DLD1 (cell line): ENCODE data around the gene VPS37D.
"Not testable (repeated sequence)": the region's sequence is repeated elsewhere in the genome, so short reads cannot be mapped to it uniquely, and the experiment has no call there.

Experiments
- in situ Hi-C: cut with HindIII; loops from 2 replicates; pipeline ENCODE4 v1.10.0; 2017; ENCODE audit warnings: low sequenced_read_pairs

The VPS37D gene, protein sequence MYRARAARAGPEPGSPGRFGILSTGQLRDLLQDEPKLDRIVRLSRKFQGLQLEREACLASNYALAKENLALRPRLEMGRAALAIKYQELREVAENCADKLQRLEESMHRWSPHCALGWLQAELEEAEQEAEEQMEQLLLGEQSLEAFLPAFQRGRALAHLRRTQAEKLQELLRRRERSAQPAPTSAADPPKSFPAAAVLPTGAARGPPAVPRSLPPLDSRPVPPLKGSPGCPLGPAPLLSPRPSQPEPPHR

DNA sequence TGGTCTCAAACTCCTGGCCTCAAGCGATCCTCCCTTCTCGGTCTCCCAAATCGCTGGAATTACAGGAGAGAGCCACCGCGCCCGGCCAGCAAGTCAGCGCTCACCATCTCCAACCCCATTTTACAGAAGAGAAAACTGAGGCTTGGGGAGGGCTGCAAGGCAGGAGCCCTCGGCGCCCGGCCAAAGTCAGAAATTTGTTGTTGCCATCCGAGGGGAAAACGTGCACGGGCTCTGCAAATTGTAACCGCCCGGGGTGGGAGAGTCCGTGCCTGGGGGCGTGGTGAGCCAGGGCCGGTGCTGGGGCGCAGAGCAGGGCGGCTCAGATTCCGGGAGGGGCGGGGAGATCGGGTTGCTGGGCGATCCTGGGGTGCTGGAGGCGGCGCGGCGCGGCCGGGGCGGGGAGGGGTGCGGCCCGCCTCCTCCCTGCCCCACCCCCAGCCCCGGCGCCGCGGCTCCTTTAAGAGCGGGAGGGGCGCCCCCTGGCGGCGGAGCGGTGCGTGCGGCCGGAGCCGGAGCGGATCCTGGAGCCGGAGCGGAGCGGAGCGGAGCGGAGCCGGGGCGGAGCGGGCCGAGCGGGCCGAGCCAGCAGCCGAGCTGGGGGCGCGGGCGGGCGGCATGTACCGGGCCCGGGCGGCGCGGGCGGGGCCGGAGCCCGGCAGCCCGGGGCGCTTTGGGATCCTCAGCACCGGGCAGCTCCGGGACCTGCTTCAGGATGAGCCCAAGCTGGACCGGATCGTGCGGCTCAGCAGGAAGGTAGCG, at the start of gene VPS37D:
Gene VPS37D (plus strand): TSS at position 488 of the 759 bp plus-strand sequence. CDS start 128 bp downstream, at position 616.
- in situ Hi-C loops, result no loop called here

- in situ Hi-C loops, result no loop called here
Observed at GRCh38 chr7:73618538-73618937, 49.1 kb upstream of the VPS37D start.

DNA sequence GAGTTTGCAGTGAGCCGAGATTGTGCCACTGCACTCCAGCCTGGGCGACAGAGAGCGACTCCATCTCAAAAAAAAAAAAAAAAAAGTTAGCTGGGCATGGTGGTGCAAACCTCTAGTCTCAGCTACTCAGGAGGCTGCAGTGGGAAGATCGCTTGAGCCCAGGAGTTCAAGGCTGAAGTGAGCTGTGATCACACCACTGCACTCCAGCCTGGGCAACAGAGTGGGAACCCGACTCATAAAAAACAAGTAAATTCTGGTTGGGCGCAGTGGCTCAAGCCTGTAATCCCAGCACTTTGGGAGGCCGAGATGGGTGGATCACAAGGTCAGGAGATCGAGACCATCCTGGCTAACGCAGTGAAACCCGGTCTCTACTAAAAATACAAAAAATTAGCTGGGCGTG, 48.2 kb upstream of the VPS37D start:
- in situ Hi-C loops, result not testable (repeated sequence)

GRCh38 chr7:73621168-73622063, 46.2 kb upstream of the VPS37D start:
- in situ Hi-C loops, result no loop called here

- in situ Hi-C loops, result no loop called here
Observed at GRCh38 chr7:73622527-73622908, 45.1 kb upstream of the VPS37D start.

GRCh38 chr7:73622909-73623797, 44.5 kb upstream of the VPS37D start:
- in situ Hi-C loops, result no loop called here

DNA sequence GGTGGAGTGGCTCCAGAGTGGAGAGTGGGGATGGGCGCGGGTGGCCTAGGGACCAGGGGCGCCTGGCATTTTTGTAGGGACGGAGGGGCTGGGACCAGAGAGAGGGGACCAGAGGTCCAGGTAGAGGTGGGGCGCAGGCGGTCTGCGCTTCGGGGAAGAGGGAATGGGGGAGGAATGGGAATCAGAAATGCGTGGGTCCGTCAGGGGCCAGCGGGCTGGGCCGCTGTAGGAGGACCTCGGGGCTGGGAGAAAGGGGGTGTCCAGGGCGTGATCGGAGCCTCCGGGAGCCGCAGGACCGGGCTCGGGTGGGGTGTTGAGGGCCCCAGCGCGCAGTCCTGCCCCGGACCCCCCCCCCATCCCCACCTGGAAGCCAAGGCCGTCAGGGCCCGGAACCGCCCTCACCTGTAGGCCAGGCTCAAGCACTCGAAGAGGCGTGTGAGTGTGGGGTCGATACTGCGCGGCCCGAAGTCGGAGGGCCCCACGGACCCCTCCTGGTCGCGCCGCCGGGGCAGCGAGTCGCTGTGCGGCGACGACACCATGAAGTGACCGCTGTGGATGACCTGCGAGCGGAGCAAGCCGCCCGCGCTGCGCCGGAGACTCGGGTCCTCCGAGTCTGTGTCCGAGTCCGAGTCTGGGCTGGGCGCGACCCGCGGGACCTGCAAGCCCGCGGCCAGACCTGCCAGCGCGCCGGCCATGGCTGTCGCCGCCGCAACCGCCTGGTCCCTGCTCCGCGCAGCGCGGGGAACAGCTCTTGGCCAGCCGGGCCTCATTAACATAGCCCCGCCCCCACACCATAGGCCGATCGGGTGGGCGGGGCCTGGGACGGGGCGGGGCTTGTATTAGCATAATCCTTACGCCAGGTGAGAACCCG, 43.6 kb upstream of the VPS37D start, which contains the start of gene MLXIPL:
Gene MLXIPL (minus strand): TSS at position 725 of the 871 bp plus-strand sequence. CDS start 30 bp downstream, at position 695.
- in situ Hi-C loops, result no loop called here

GRCh38 chr7:73624669-73625001, 43.0 kb upstream of the VPS37D start:
- in situ Hi-C loops, result no loop called here

- in situ Hi-C loops, result no loop called here
Observed at GRCh38 chr7:73625276-73625675, 42.4 kb upstream of the VPS37D start.

DNA sequence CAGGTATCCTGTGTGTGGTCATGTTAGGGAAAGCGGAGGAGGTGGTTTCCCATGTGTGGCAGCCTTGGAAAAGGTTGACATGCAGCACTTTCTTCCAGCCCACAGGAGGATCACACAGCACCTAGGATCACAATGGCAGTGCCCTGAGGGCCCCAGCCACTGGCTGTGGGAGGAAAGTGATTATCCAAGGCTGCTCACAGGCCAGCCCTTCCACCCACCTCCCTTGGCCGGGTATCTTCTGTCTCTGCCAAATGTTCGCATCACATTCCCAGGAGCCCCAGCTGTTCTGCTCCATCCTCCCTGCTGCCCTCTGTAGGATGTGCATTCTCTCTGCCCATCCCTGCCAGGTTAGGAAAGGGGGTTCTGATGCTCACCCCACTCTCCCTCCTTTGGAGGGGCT, 40.8 kb upstream of the VPS37D start:
- in situ Hi-C loops, result no loop called here

GRCh38 chr7:73628504-73628903, 39.1 kb upstream of the VPS37D start:
- in situ Hi-C loops, result no loop called here

DNA sequence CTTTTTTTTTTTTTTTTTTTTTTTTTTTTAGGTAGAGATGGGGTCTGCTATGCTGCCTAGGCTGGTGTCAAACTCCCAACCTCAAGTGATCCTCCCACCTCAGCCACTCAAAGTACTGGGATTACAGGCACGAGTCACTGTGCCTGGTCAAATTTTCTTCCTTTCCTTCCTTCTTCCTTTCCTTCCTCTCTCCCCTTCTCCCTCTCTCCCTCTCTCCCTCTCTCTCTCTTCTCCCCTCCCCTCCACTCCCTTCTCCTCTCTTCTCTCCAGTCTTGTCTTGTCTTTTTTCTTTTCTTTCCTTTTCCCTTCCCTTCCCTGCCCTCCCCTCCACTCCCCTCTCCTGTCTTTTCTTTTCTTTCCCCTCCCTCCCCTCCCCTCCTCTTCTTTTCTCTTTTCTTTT, 36.1 kb upstream of the VPS37D start:
- in situ Hi-C loops, result no loop called here

GRCh38 chr7:73633323-73633722, 34.3 kb upstream of the VPS37D start:
- in situ Hi-C loops, result no loop called here

GRCh38 chr7:73633844-73634243, 33.8 kb upstream of the VPS37D start:
- in situ Hi-C loops, result no loop called here

DNA sequence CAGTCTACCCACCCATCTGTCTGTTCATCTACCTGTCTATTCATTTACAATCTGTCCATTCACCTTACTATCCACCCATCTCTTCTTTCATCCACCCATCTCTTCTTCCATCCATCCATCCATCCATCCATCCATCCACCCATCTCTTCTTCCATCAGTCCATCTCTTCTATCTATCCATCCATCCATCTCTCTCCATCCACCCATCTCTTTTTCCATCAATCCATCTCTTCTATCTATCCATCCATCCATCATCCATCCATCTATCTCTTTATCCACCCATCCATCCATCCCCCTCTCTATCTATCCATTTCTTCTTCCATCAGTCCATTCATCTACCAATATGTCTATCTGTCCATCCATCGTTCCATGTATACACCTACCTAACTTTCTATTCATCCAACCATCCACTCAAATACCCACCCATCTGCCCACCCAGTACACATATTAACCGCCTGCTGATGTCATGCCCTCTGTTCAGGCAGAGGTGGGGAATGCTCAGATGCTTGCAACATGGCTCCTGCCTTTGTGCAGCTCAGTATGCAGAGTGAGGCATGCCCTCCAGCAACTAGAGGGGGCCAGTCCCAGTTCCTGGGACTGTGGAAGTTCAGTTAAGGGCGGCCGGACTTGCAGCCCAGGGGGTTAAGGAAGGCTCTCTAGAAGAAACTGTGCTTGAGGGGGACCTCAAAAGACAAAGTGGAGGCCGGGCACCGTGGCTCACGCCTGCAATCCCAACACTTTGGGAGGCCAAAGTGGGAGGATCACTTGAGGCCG, 32.0 kb upstream of the VPS37D start:
- in situ Hi-C loops, result no loop called here

DNA sequence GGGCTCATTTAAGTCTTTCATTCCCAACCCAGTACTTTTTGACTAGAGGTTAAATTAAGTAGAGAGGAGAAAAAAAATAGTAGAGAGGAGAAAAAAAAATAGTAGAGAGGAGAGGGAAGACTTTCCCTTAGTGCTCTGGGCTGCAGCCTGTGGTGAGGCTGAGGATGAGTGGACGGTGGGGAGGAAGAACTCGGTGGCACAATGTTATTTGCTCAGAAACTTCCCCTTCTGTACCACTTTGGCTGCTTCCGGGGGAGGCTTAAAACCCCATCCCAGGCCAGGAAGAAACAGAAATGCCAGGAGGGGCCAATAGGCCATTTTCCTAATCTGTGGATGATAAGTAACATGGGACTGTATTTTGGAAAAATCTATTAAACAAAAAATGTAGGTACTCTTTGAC, 28.7 kb upstream of the VPS37D start:
- in situ Hi-C loops, result no loop called here

- in situ Hi-C loops, result no loop called here
Observed at GRCh38 chr7:73642834-73643233, 24.8 kb upstream of the VPS37D start.

GRCh38 chr7:73644688-73645286, 22.8 kb upstream of the VPS37D start:
- in situ Hi-C loops, result no loop called here
